Left lobe of liver (tissue), 2 donors: ENCODE results near the gene C6orf62. TPM values are rescaled to one million over a fixed set of nuclear protein-coding genes. Genes with fewer than 3 reads are reported as not detected.
"Not testable (repeated sequence)": the region's sequence is repeated elsewhere in the genome, so short reads cannot be mapped to it uniquely, and the experiment has no call there.

Source experiments
- ATAC-seq: fragments of 200-7000 bp; cut with Tn5 transposase; one replicate; pipeline ENCODE4 v1.9.1; 2020; ENCODE audit warnings: mild to moderate bottlenecking, moderate library complexity
- DNase-seq: peaks from one replicate; pipeline ENCODE4 v3.0.0-alpha.2; 2020; ENCODE audit warnings: low spot score
- total RNA-seq: library from RNA; stranded (reverse); gene quantifications from one replicate; pipeline ENCODE4 v1.2.1, GENCODE V29; 2021
- donor health status: DM: no; HTN: no; CAD: no; lungs with moderate emphysema.
- donor health status: DM: no; HTN: yes; CAD: no.

The C6orf62 gene
- 44.8 TPM for total RNA-seq

DNA sequence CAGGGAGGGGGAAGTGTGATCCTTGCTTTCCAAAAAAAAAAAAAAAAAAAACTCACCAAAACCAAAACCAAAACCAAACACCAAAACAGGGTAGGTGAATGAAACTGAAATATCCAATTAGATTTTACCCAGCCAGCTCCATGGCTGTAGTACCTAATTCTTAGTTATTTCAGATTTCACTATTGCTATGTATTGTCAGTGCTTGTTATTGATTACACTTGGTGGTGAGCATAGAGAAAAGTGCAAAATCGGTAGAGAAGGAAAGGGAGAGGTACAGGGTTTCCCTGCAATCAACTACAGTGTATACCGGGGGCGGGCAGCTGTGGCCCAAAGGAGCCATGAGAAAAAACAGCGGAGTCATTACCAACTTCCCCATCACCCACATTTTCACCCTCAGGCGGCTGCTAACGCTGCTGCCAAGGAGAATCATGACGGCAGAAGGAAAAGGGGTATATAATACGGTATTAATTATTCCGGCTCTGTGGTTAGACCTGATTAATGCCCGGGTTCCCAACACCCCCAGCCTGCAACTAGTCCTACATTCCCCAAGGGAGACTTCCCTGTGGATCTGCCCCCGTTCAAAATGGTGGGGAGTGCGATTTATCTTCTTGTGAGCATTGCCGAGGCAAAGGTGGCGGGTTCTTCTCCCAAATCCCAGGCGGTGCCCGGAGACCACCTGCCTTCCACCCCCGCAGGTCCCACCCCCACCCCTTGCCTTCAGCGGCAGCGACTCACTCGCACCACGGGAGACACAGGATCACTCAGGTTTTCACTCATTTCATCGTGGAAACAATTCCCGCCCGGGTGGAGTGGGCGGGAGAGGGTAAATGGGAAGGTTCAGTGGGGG is at the start of gene C6orf62:
Gene C6orf62, minus strand, starts transcription at position 30 of the 847 bp plus-strand sequence. CDS start 486 bp downstream, outside the sequence.
- ATAC-seq (no peak), DNase-seq (no peak)

- DNase-seq (no peak), ATAC-seq (no peak)
These were observed 49.4 kb upstream of the C6orf62 start for GRCh38 chr6:24768361-24768760.

DNA sequence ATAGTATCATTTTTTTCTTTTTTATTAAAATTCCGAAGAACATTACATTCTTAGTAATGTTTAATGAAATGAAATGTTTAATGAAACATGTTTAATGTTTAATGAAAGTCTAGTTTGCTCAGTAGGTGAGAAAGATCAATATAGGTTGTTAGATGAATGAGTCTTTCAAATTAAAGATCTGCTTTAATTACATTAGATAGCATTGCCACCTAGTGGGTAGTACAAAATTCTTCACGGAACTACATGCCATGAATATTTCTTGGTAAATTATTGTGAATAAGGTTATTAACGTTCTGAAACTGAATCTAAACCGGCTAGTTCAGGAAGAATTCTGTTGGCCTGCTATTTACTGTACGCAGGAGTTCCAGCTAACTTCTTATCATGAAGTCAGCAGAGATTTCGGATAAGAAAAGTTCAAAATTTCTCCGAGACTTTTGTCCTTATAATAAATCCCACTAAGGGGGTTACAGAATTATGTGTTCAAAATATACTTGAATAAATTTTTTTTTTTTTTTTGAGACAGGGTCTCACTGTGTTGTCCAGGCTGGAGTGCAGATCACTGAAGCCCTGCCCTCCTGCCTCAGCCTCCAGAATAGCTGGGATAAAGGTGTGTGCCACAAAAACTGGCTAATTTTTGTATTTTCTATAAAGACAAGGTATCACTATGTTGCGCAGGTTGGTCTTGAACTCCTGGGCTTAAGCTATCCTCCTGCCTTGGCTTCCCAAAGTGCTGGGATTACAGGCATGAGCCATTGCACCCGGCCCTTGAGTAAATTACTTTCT is 47.9 kb upstream of the C6orf62 start:
- ATAC-seq, result peak; percentile 82
- no peak for DNase-seq

DNA sequence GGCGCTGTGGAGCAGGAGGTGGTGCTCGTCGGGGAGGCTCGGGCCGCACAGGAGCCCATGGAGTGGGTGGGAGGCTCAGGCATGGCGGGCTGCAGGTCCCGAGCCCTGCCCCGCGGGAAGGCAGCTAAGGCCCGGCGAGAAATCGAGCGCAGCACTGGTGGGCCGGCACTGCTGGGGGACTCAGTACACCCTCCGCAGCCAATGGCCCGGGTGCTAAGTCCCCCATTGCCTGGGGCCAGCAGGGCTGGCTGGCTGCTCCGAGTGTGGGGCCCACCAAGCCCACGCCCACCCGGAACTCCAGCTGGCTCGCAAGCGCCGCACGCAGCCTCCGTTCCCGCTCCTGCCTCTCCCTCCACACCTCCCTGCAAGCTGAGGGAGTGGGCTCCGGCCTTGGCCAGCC is 47.0 kb upstream of the C6orf62 start:
- not testable (repeated sequence) for ATAC-seq, DNase-seq

GRCh38 chr6:24764833-24765828 is 46.2 kb upstream of the C6orf62 start:
- DNase-seq, ATAC-seq: not testable (repeated sequence)

- no peak for ATAC-seq
- no peak for DNase-seq
These were observed 44.6 kb upstream of the C6orf62 start for GRCh38 chr6:24763578-24763977.

DNA sequence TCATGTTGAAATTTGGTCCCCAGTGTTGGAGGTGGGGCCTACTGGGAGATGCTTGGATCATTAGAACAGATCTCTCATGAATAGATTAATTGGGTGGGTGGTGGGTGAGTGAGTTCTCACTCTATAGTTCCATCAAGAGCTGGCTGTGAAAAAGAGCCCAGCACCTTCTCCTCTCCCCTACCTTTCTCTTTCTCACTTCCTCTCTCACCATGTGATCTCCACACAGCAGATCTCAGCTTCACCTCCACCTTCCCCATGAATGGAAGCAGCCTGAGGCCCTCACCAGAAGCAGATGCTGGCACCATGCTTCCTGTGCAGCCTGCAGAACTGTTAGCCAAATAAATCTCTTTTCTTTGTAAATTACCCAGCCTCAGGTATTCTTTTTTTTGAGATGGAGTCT is 42.9 kb upstream of the C6orf62 start:
- ATAC-seq, result no peak

DNA sequence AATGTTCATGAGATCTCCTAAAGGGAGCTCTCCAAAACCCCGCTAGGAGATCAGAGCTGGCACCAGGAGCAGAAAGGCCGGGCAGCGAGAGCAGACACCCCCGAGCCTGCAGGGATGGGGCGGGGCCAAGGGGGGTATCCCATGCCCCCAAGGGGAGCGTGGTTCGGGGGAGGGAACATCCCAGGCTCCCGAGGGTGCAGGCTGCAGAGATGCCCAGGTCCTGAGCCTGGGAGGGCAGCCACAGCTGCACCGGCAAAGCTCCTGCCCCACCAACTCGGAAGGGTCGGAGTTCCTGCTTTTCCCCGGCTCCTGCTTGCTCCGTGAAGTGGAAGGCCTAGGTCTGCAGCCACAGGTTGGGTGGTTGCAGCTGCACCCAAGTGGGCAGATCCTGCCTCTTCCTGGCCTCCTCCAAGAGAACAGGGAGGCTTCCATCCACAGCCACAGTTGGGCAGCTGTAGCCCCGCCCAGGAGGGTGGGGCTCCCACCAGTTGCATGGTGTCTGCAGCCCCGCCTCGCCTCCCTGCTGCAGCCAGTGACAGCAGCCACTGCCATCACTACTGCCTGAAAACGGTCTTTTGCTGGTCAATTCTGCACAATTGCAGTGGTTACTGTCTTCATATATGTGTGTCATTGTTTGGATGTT is 42.4 kb upstream of the C6orf62 start:
- DNase-seq, result no peak
- ATAC-seq, result no peak

More for the DNA sequence above, 42.9 kb upstream of the C6orf62 start:
- no peak for DNase-seq

DNA sequence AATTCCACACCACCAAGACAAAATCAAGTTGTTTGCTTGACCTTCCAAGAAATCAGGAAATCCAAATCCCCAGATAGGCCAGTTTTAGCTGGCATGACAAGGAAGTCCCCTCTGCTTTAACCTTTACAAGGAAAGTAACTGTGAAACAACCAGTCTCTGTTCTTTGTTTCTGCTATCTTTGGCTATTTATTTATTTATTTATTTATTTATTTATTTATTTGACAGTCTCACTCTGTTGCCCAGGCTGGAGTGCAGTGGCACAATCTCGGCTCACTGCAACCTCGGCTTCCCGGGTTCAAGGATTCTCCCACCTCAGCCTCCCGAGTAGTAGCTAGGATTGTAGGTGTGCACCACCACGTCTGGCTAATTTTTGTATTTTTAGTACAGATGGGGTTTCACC is 41.3 kb upstream of the C6orf62 start:
- ATAC-seq (no peak), DNase-seq (no peak)

- ATAC-seq, result no peak
- no peak for DNase-seq
These were observed 40.8 kb upstream of the C6orf62 start for GRCh38 chr6:24759718-24760117.

- ATAC-seq (no peak), DNase-seq (no peak)
These were observed 38.7 kb upstream of the C6orf62 start for GRCh38 chr6:24757611-24758010.

DNA sequence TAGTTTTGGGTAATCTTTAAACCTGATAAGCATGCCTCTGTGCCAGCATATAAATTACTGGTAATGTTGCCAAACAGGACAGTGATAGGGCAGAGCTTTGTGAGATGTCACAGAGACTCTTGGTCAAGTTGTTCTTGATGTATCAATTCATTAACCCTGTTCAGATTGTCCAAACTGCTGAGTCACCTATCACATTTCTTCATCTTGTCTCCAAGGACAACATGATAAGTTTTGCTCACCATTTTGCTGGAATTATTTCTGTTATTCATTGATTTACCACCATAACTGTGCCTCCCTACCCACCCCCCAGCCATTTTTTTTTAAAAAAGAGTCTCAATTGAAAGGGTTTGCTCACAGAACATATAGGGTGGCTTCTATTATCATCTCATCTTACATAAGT is 36.3 kb upstream of the C6orf62 start:
- ATAC-seq (no peak), DNase-seq (no peak)

DNA sequence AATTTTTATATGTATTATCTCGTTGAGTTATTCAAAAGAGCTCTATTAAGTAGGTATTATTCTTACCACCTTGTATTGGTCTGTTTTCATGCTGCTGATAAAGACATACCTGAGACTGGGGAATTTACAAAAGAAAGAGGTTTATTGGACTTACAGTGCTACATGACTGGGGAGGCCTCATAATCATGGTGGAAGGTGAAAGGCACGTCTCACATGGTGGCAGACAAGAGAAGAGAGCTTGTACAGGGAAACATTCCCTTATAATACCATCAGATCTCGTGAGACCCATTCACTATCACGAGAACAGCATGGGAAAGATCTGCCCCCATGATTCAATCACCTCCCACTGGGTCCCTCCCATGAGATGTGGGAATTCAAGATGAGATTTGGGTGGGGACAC is 35.4 kb upstream of the C6orf62 start:
- not testable (repeated sequence) for ATAC-seq

DNA sequence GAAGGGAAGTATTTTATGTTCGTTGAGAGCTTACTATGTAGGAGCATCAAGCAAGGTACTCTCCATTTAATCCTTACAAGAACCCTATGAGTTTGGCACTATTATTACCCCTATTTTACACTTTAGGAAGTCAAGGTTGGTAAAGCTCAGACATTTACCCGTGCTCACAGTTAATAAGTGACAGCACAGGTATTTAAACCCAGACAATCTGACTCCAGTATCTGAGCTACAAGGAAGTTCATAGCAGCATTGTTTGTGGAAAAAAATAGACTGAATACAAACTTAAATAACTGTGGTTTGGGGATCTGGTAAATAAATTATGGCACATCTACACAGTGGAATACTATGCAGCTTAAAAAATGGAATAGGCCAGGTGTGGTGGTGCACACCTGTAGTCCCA is 34.6 kb upstream of the C6orf62 start:
- no peak for ATAC-seq
- DNase-seq, result no peak

More for the DNA sequence above, 35.4 kb upstream of the C6orf62 start:
- DNase-seq, result not testable (repeated sequence)

DNA sequence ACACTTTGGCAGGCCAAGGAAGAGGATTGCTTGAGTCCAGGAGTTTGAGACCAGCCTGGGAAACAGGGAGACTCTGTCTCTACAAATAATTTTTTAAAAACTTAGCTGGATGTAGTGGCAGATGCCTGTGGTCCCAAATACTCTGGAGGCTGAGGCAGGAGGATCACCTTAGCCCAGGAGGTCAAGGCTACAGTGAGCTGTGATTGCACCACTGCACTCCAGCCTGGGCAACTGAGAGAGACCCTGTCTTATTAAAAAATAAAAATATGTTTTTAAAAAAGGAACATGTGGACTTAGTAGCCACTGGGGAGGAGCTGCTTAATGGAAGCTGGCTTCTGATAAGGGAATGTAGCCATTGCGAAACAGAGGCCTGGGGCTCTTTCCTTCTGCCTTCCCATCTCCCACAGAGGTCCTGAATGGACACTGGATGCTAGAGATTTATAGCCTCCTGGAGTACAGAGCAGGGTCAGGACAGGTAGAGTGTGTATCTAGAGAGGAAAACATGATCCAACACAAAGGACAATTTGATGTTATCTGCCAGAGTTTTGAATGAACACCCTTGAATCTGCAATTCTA is 34.1 kb upstream of the C6orf62 start:
- DNase-seq (no peak), ATAC-seq (no peak)

GRCh38 chr6:24752503-24752902 is 33.5 kb upstream of the C6orf62 start:
- no peak for ATAC-seq
- no peak for DNase-seq

DNA sequence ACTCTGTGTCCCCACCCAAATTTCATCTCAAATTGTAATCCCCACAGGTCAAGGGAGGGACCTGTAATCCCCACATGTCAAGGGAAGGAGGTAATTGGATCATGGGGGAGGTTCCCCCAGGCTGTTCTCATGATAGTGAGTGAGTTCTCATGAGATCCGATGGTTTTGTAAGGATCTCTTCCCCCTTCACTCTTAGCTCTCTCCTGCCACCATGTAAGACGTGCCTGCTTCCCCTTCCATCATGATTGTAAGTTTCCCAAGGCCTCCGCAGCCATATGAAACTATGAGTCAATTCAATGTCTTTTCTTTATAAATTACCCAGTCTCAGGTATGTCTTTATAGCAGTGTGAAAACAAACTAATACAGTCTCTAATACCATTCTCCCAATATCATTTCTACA is 31.9 kb upstream of the C6orf62 start:
- not testable (repeated sequence) for DNase-seq, ATAC-seq

- ATAC-seq, result no peak
- DNase-seq, result no peak
These were observed 30.3 kb upstream of the C6orf62 start for GRCh38 chr6:24749297-24749696.

- no peak for DNase-seq
- ATAC-seq, result peak; percentile 44
These were observed 26.0 kb upstream of the C6orf62 start for GRCh38 chr6:24744911-24745310.

DNA sequence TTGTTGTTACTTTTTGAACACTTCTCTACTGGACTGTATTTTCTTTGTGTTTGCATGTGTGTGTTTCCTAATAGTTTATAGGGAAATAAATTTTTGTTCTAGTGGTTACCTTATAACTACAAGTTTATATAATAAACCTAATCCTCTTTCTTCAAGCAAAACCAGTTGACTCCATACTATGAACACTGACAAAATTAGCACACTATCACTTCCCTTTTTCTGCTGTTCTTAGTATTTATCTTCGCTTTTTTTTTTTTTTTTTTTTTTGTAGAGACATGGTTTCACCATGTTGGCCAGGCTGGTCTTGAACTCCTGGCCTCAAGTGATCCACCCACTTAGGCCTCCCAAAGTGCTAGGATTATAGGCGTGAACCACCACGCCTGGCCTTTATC is 25.0 kb upstream of the C6orf62 start:
- ATAC-seq (no peak), DNase-seq (no peak)
